KOPT-K1 (cell line): ENCODE data around the gene TRMT10C.
"Not testable (repeated sequence)": the region's sequence is repeated elsewhere in the genome, so short reads cannot be mapped to it uniquely, and the experiment has no call there.

Experiments
- H3K27ac ChIP-seq: fragments of 200-600 bp; sonication (generic); 2 replicates; pipeline ENCODE4 v1.5.1; 2016; ENCODE audit warnings: antibody characterized with exemption, mild to moderate bottlenecking, low read depth, low read length; ENCODE audit not compliant: poor library complexity, severe bottlenecking
- H3K36me3 ChIP-seq: fragments of 200-600 bp; sonication (generic); 2 replicates; pipeline ENCODE4 v1.5.1; 2017; ENCODE audit warnings: antibody characterized with exemption, mild to moderate bottlenecking, low read length, moderate library complexity; ENCODE audit not compliant: insufficient read depth
- H3K9me3 ChIP-seq: fragments of 200-600 bp; sonication (generic); 2 replicates; pipeline ENCODE4 v1.5.1; 2017; ENCODE audit warnings: antibody characterized with exemption, low read length, mild to moderate bottlenecking; ENCODE audit not compliant: insufficient read depth, poor library complexity, severe bottlenecking

TRMT10C gene

GRCh38 chr3:101574388-101575112, 12.9 kb downstream of the TRMT10C start:
- peak overlapping the region; percentile 85 for H3K27ac ChIP-seq
- H3K9me3 ChIP-seq: no peaks in the 10 kb centered on the region
- peaks cover 29% of the 10 kb centered on the region for H3K36me3 ChIP-seq

- Histone ChIP-seq H3K9me3 (no peaks in the 10 kb centered on the region), H3K27ac (no peak overlapping the region), H3K36me3 (peaks cover 56% of the 10 kb centered on the region)
These were observed 15.6 kb downstream of the TRMT10C start for GRCh38 chr3:101577286-101577685.

DNA sequence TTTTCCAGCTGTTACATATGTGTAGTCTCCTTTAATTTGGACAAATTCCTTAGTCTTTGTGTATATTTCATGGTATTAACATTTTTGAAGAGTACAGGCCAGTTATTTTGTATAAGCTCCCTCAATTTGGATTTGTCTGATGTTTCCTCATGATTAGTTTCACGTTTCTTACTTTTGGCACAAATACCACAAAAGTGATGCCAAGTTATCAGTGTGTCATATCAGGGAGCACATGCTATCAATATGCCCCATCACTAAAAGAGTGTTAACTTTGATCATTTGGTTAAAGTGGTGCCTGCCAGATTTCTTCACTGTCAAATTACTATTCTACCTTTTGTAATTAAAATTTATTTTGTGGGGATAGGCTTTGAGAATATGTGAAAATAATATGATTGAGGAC, 26.9 kb downstream of the TRMT10C start:
- peaks cover 99% of the 10 kb centered on the region for H3K36me3 ChIP-seq
- H3K9me3 ChIP-seq: no peaks in the 10 kb centered on the region
- H3K27ac ChIP-seq: no peak overlapping the region

- H3K27ac ChIP-seq: no peak overlapping the region
- no peaks in the 10 kb centered on the region for H3K9me3 ChIP-seq
- H3K36me3 ChIP-seq: peaks cover 99% of the 10 kb centered on the region
These were observed 29.4 kb downstream of the TRMT10C start for GRCh38 chr3:101591071-101591470.

DNA sequence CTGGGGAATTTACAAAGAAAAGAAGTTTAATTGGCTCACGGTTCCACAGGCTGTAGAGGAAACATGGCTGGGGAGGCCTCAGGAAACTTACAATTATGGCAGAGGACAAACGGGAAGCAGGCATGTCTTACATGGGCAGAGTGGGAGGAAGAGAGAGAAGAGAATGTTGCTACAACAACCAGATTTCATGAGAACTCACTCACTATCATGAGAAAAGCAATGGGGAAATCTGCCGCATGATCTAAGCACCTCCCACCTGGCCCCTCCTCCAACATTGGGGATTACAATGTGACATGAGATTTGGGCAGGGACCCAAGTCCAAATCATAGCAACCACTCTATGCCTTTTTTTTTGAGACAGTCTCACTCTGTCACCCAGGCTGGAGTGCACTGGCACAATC, 41.1 kb downstream of the TRMT10C start:
- Histone ChIP-seq H3K9me3 (no peaks in the 10 kb centered on the region), H3K36me3 (peaks cover 7% of the 10 kb centered on the region; the same call in 1 of the 2 replicates), H3K27ac (no peak overlapping the region)

GRCh38 chr3:101603184-101603583, 41.5 kb downstream of the TRMT10C start:
- Histone ChIP-seq H3K9me3 (no peaks in the 10 kb centered on the region), H3K36me3 (peaks cover 7% of the 10 kb centered on the region; the same call in 1 of the 2 replicates), H3K27ac (no peak overlapping the region)

DNA sequence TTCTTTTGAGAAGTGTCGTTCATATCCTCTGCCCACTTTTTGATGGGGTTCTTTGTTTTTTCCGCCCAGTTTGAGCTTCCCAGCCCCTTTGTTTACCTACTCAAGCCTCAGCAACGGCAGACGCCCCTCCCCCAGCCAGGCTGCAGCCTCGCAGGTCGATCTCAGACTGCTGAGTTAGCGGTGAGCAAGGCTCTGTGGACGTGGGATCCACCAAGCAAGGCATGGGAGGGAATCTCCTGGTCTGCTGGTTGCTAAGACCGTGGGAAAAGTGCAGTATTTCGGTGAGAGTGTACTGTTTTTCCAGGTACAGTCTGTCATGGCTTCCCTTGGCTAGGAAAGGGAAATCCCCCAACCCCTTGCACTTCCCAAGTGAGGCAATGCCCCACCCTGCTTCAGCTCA, 43.7 kb downstream of the TRMT10C start:
- not testable (repeated sequence) for H3K36me3 ChIP-seq, H3K27ac ChIP-seq, H3K9me3 ChIP-seq

- Histone ChIP-seq H3K36me3 (no peaks in the 10 kb centered on the region), H3K9me3 (no peaks in the 10 kb centered on the region), H3K27ac (no peak overlapping the region)
These were observed 49.4 kb downstream of the TRMT10C start for GRCh38 chr3:101611023-101611422.

- H3K27ac ChIP-seq, H3K9me3 ChIP-seq, H3K36me3 ChIP-seq: not testable (repeated sequence)
These were observed 51.3 kb downstream of the TRMT10C start for GRCh38 chr3:101613014-101613413.

DNA sequence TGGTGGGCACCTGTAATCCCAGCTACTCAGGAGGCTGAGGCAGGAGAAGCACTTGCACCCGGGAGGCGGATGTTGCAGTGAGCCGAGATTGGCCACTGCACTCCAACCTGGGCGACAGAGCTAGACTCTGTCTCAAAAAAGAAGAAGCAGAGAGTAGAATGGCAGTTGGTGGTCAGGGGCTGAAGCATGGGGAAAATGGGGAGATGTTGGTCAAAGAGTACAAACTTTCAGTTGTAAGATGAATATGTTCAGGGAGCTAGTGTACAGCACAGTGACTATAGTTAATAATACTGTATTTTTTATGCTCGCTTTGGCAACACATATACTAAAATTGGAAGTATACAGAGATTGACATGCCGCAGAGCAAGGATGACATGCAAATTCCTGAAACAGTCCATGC, 53.9 kb downstream of the TRMT10C start:
- Histone ChIP-seq H3K36me3 (no peaks in the 10 kb centered on the region), H3K9me3 (no peaks in the 10 kb centered on the region), H3K27ac (no peak overlapping the region)
